H1 (cell line): Measurements from ENCODE around the gene GPATCH2. TPM values are rescaled to one million over a fixed set of nuclear protein-coding genes. Genes with fewer than 3 reads are reported as not detected.

ENCODE experiments used
- EP300 ChIP-seq, 2 experiments: IDR thresholded peaks; 1 replicate in 1 of 2; 2 replicates in 1 of 2; pipeline ENCODE4 v1.6.1; 2011 to 2012; ENCODE audit warnings: low read depth in 2 of 2, low read length in 2 of 2, mild to moderate bottlenecking in 2 of 2, borderline replicate concordance in 1 of 2, inconsistent platforms in 1 of 2, moderate library complexity in 1 of 2
- JUN ChIP-seq: IDR thresholded peaks from 2 replicates; pipeline ENCODE4 v1.6.1; 2011; ENCODE audit warnings: low read depth, mild to moderate bottlenecking, improper control_type of control experiment, low read length
- JUND ChIP-seq: IDR thresholded peaks from 2 replicates; pipeline ENCODE4 v1.6.1; 2011; ENCODE audit warnings: mild to moderate bottlenecking, improper control_type of control experiment, low read length
- POLR2AphosphoS5 ChIP-seq: IDR thresholded peaks from 2 replicates; pipeline ENCODE4 v1.6.1; 2011; ENCODE audit warnings: low read depth, low read length
- RBBP5 ChIP-seq: IDR thresholded peaks from 2 replicates; pipeline ENCODE4 v1.7.1; 2012; ENCODE audit warnings: low read depth, mild to moderate bottlenecking, inconsistent platforms, low read length, moderate library complexity, borderline replicate concordance
- polyA plus RNA-seq, 7 experiments: library from polyadenylated mRNA; depleted of rRNA in 3 of 7; stranded (reverse) in 5 of 7; unstranded in 2 of 7; fragments of >200 nt in 5 of 7; fragments of 200-250 nt in 2 of 7; gene quantifications; 1 replicate in 5 of 7; 2 replicates in 1 of 7; 4 replicates in 1 of 7; pipeline versions ENCODE4 v1.2.1 to v1.2.3, GENCODE V29; 2011 to 2013; ENCODE audit warnings: missing spikeins in 2 of 7, mixed read lengths in 2 of 7
- total RNA-seq: library from RNA; stranded (reverse); fragmentation: NEBNext Ultra II Directional; extraction: Animal tissue kit (Norgen Biotek cat#: 25700); gene quantifications from 2 replicates; pipeline ENCODE4 v1.2.1, GENCODE V29; 2021
- TF ChIP-seq, protein P1 (sequence below): IDR thresholded peaks from 2 replicates; pipeline ENCODE4 v1.6.1; 2012; ENCODE audit warnings: inconsistent platforms

GPATCH2 gene
- total and polyA plus RNA-seq, 2 of the 8 experiments (the other 6 are each of a cell fraction or from before 2014, with no cell fraction given): 3.9 to 13.1 TPM

DNA sequence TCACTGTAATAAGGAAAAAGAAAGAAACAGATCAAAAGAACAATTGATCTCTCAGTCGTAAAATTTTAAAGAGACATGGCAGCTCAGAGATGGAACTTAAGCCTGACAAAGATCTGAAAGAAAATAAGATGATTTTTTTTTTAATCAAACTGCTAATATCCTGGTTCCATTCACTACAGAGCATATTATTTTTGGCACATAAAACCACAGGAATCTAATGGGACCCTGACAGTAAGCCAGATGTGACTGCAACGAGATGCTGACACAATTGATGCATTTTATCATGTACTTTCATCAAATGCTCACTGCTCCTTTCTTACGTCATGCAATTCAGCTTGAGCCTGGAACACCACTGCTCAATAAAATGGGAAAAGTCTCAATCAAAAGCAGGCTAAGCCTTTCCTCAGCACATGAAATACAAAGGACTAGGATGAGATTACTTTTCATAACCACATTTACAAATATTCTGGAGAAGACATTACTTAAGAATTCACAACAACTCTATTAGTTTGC lies 16.6 kb downstream of the GPATCH2 start (continued):
- TF ChIP-seq, protein P1, sequence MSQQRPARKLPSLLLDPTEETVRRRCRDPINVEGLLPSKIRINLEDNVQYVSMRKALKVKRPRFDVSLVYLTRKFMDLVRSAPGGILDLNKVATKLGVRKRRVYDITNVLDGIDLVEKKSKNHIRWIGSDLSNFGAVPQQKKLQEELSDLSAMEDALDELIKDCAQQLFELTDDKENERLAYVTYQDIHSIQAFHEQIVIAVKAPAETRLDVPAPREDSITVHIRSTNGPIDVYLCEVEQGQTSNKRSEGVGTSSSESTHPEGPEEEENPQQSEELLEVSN: no peak
- TF ChIP-seq RBBP5 (no peak), POLR2AphosphoS5 (no peak), EP300 (IDR thresholded peaks at IDR 0.05; ENCODE audit: borderline replicate concordance in 1 of 2, low read depth in 2 of 2, low read length in 2 of 2) (no peak), JUN (no peak), JUND (no peak)
